Measurements from ENCODE around the gene STRBP.

STRBP gene

DNA sequence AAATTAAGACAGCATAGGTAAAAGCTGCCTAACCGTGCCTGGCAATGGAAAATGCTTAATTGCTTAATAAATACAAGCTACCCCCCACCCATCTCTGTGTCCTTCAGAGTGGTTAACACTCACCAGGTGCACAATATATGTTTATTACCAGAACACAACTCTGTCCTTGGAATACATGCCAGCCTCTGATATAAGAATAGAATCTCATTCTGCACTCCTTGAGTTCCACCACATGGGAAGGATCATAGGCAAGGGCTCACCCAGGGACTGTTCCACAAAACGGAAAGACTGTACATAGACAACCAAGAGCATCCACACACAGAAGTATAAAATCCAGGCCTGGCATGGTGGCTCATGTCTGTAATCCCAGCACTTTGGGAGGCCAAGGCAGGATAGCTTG is 91.4 kb downstream of the STRBP start:
- no peak for DNase-seq

- DNase-seq: no peak
These were observed 92.3 kb downstream of the STRBP start for GRCh38 chr9:123175854-123176629.

DNA sequence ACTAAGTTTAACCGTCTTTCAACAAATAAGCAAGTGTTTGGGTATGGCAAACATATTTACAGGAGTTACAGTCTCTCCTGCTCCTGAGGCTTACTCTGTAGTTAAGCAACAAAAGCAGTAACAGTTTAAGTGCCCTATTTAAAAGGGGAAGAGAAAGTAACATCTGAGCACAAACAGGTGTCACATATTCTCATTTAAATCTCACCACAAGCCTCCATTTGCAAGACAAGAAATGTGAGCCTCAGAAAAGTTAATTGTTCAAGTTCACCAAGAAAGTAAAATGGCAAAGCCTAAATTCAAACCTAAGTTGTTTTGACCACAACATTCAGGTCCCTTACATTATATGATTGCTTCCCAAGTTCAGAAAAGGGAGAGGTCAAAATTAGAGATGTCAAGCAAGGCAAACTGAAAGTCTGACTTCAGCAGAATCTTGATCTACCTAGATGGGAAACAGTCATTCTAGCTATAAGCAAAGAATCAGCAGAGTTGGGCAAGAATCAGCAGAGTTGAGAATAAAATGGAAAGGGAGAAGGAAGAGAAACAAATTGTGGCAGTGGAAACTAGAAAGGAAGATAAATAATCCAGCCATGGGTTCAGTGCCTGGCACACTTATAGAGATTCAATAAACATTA is 93.4 kb downstream of the STRBP start:
- no peak for DNase-seq

DNA sequence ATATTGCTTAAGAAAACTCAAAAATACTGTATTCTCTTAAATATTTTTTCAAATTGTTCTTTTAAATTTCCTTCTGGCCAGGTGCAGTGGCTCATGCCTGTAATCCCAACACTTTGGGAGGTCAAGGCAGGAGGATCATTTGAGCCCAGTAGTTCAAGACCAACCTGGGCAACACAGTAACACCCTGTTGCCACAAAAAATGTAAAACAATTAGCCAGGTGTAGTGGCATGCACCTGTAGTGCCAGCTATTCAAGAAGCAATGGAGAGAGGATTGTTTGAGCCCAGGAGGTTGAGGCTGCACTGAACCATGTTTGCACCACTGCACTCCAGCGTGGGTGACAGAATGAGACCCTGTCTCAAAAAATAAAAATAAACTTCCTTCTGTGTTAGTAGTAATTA is 94.3 kb downstream of the STRBP start:
- no peak for DNase-seq

DNA sequence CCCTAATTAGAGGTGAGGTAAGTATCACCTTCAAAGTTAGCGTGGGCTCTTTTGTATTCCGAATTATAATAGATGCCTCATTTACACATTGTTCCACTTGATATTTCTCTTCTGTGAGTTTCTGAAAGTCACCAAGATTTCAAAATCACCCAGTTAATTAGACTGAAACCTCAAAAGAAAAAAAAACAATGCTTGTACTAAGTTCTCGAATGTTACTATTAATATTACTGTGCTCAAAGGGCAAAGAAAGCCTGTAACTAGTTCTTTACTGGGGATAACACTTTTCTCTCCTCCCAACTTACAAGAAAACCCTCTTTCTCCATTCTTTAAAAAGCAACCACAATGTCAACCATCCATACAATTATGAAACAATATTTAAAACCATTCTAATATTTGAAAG is 98.5 kb downstream of the STRBP start:
- DNase-seq: no peak

GRCh38 chr9:123168586-123168985 is 99.8 kb downstream of the STRBP start:
- no peak for DNase-seq

GRCh38 chr9:123167474-123167873 is 100.9 kb downstream of the STRBP start:
- DNase-seq: no peak

DNA sequence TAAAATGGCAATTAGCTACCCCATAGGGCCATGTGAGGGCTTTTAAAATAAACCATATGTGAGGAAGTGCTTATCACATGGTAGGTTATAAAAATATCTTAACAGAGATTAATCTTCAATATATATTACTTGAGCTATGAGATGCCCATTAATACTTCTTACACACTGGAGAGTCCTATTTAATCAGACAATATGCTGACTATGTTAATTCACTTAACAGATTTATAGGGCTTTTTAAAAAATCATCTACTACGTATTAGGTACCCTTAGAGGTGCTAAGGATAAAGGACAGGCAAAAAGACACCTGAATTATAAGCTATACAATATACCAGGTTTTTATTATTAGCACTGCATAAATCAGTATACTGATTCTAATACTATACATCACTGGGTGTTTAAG is 102.6 kb downstream of the STRBP start:
- no peak for DNase-seq

GRCh38 chr9:123164285-123164684 is 104.1 kb downstream of the STRBP start:
- no peak for DNase-seq

DNA sequence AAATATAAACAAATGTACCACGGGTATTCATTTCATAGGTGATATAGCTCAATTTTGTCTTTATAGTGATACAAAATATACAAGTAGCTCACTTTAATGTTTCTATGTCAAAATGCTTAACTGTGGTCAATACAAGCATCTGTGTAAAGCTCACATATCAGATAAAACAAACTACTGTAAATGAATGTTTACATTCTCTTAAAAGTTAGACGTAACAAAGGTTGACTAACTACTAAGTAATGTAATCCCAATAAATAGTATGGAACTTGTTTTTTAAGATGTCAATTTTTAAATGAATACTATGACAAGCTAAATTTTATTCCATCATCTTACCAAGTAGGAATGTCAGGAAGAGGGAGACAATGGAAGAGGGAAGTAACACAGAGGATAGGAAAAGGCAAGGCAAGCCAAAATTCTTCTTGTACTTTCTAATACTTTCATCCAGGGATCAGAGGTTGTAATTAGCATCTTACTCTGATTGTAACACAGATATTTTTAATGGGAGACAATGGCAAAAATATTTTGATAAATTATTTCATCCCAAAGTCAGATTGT is 105.5 kb downstream of the STRBP start:
- no peak for DNase-seq

- DNase-seq: no peak
These were observed 106.0 kb downstream of the STRBP start for GRCh38 chr9:123162360-123162759.

DNA sequence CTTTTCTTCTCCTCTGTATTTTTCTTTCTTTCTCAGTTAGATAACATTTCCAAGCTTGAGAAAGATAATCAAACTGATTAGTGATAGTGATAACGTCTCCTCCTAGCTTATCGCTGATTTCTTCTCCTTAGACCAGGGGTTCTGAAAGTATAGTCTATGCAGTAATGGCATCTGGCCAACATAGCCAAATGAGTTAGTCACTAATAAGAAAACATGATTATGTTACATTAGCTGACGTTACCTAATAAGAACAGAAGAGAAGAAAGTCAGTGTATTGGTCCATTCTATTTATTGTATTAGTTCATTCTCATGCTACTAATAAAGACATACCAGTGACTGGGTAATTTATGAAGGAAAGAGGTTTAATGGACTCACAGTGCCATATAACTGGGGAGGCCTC is 111.2 kb downstream of the STRBP start:
- DNase-seq: no peak

DNA sequence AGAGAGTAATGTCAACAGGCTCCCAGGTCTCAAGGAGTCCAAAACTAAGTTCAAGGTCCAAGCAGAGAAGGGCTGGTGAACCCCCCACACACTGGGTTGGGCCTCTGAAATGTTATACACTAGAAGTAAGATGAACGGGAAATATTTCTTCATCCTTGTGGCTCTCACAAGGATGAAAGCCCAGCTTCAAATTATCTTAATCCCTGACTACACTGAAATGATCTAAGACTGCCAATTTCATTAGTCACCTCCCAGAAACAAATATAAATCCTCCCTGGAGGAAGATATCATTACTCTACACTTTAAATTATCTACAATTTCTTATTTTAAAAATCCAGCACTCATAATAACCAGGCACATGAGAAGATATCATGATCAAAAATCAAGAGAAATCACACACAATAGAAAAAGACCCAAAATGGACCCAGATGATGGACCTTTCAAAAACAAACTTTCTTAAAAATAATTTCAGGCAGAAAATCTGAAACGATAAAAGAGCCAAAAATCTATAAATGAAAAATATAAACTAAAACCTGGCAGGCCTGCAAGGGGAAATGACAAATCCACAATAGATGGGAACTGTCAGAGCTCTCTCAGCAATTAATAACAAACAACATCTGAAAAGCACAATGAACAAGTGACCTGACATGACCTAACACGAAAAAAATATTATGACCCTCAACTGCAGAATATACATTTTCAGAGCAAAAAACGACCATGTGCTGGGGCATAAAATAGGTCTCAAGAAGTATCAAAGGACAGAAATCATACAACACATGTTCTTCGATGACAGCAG is 117.5 kb downstream of the STRBP start:
- no peak for DNase-seq

DNA sequence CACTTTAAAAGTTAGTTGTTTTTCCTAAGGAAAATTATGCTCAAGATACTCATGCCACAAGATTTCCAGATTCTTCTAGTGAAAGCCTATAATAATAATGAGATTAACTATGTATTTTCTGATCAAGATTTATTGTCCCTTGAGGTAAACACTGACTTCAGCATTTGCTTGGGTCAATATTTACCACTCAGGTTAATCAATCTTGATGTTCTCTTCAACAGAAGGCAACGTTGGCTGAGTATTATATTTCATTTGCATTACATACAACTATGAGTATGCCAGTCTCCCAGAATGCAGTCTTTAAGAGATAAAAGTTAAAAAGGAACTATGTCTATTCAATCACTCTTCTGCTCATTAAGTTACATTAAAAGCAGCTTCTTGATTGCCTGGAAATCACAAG is 119.3 kb downstream of the STRBP start:
- no peak for DNase-seq

- no peak for DNase-seq
These were observed 130.2 kb downstream of the STRBP start for GRCh38 chr9:123138163-123138562.

DNA sequence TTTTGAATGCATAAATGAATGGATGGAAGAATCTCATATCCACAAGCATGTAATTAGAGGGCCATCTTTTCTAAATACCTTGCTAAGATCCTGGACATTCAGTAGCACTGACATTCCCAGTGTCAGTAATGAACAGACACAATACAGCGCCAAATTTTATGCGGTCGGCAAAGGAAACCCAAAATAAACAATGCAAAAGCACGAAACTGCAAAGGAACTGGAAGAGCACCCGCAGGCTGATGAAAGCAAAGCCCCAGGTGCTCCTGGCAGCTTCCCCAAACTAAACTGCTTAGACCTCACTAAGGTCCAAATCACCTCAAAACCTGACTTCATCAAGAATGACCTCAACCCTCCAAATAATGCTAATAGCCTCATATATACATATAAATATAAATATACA is 133.0 kb downstream of the STRBP start:
- no peak for DNase-seq

- no peak for DNase-seq
These were observed 135.7 kb downstream of the STRBP start for GRCh38 chr9:123132696-123133095.

DNA sequence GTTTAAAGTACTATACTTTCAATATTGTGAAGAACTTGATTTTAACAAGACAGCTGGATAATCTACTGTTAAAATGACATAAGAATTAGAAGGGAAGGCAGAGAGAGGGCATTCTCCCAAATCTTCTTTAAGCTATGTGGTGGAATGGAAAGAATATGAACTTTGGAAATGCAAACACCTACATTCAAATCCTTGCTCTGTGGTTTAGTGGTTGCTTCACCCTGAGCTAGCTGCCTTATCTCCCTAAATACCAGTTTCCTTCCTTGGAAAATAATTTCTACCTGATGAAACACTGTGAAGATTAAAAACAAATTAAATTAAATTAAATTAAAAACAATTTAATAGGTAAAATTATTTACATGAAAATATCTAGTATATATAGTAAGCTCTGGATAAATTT is 136.4 kb downstream of the STRBP start:
- DNase-seq: no peak

- DNase-seq: no peak
These were observed 137.1 kb downstream of the STRBP start for GRCh38 chr9:123131258-123131657.

- no peak for DNase-seq
These were observed 139.0 kb downstream of the STRBP start for GRCh38 chr9:123129423-123129822.

DNA sequence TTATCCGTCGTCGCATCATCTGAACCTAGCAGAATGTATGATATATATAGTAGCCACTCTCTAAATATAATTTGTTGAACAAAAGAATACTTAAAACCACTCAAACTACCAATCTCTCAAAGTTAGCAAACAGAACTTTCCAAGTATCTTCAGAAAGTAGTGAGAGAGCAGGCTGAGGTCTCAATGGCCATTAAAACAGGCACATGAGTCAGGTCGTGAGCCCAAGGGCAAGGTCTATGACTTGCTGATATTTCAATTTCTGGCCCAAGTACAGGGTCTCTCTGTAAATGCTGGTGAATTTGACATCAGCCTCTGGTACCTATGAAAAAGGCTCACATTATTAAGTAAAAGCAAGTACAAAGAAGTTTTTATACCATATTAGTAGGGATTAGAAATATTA is 139.8 kb downstream of the STRBP start:
- DNase-seq: no peak

DNA sequence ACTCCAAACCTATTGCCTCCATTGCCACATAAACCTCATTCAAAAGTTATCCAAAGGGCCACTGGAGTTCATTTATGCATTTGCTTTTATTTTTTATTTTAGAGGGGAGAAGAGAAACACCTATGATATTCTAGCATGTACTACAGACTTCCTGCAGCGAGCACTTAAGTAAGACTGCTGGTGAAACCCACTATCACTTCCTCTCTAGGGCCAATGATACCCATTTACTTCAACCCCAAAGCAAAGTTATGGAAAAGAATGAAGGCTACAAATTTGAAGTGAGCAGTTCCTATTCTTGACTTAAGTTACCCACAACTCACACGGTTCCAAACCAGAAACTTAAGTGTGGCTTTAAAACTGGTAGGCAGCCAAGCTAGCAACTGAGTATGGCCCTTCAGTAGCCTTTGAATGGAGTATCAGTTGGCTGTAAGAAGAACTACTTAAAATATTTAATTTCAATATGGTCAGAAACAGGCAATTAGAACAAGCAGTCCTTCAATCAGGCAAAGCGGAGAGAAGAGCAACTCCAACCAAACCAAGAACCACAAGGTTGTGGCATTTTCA is 140.8 kb downstream of the STRBP start:
- no peak for DNase-seq

GRCh38 chr9:123121457-123121856 is 146.9 kb downstream of the STRBP start:
- no peak for DNase-seq
